AG04450 (cell line): ENCODE data around the gene MALT1. TPM values are rescaled to one million over a fixed set of nuclear protein-coding genes. Genes with fewer than 3 reads are reported as not detected.

ENCODE experiments used
- CTCF ChIA-PET: fragments of 300-600, 350-600 bp; formaldehyde crosslinking; extraction: SDS; loops from one replicate; lab custom pipeline; 2022; ENCODE audit warnings: antibody characterized with exemption, inconsistent platforms; lab: Charles Lee
- POLR2A ChIA-PET: fragments of 350-600 bp; formaldehyde crosslinking; extraction: SDS; loops from one replicate; lab custom pipeline; 2021; ENCODE audit warnings: antibody characterized with exemption, inconsistent platforms; lab: Yijun Ruan, JAX
- DNase-seq: peaks from one replicate; pipeline ENCODE4 v3.0.0-alpha.2; 2011; ENCODE audit warnings: low read depth, low spot score
- H3K27ac ChIP-seq: one replicate; pipeline ENCODE4 v1.5.1; 2012; ENCODE audit warnings: low read depth, low read length, control low read depth
- H3K27me3 ChIP-seq: one replicate; pipeline ENCODE4 v1.6.0; 2012; ENCODE audit warnings: low read length; ENCODE audit not compliant: control insufficient read depth, insufficient read depth
- H3K4me3 ChIP-seq: 2 replicates; pipeline ENCODE4 v1.5.1; 2011; ENCODE audit warnings: mild to moderate bottlenecking, low read depth, low read length, control low read depth
- H3K9me3 ChIP-seq: 2 replicates; pipeline ENCODE4 v1.5.1; 2012; ENCODE audit warnings: low read length; ENCODE audit not compliant: control insufficient read depth, insufficient read depth
- polyA plus RNA-seq: library from polyadenylated mRNA; depleted of rRNA; stranded (reverse); fragments of >200 nt; gene quantifications from 2 replicates; pipeline ENCODE4 v1.2.3, GENCODE V29; 2011
- TF ChIP-seq, protein P1 (sequence below): IDR thresholded peaks from 2 replicates; pipeline ENCODE4 v1.5.1; 2011; ENCODE audit warnings: low read depth, low read length, control low read depth, inconsistent platforms

The MALT1 gene
- polyA plus RNA-seq, 1 experiment = 24.3 TPM

- no peak overlapping the region for H3K27ac ChIP-seq
- CTCF ChIA-PET = interaction anchor here (1.4 kb wide), 1 partner anchor 96 kb away, joined by 4 read pairs; no protein-coding TSS in a partner anchor
- TF ChIP-seq, protein P1, sequence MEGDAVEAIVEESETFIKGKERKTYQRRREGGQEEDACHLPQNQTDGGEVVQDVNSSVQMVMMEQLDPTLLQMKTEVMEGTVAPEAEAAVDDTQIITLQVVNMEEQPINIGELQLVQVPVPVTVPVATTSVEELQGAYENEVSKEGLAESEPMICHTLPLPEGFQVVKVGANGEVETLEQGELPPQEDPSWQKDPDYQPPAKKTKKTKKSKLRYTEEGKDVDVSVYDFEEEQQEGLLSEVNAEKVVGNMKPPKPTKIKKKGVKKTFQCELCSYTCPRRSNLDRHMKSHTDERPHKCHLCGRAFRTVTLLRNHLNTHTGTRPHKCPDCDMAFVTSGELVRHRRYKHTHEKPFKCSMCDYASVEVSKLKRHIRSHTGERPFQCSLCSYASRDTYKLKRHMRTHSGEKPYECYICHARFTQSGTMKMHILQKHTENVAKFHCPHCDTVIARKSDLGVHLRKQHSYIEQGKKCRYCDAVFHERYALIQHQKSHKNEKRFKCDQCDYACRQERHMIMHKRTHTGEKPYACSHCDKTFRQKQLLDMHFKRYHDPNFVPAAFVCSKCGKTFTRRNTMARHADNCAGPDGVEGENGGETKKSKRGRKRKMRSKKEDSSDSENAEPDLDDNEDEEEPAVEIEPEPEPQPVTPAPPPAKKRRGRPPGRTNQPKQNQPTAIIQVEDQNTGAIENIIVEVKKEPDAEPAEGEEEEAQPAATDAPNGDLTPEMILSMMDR = no peak
- no peaks in the 10 kb centered on the region for H3K9me3 ChIP-seq
- no peak for DNase-seq
- POLR2A ChIA-PET = no interaction called here
- no peaks in the 10 kb centered on the region for H3K27me3 ChIP-seq
- no peak overlapping the region for H3K4me3 ChIP-seq
Observed at GRCh38 chr18:58668211-58668610, 3.1 kb upstream of the MALT1 start.

DNA sequence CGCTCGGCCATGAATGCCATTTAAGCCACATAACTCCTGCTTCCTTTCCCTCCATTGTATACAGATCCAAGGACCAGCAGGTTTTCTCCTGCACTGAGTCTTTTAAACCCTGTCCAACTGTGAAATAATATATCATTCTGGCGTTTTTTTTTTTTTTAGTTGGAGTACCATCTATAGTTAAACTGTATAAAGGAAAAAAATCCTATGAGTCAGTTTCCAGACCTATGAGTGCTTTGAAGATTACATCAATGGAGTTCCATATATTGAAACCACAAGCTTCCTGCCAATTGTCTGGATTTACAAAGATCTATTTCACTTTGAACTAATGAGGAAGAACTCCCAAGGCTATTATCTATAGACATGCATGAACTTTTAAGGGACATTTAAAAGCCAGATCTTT is 2.4 kb upstream of the MALT1 start:
- no peak overlapping the region for H3K27ac ChIP-seq
- H3K9me3 ChIP-seq = no peaks in the 10 kb centered on the region
- TF ChIP-seq, protein P1 = no peak
- H3K27me3 ChIP-seq = no peaks in the 10 kb centered on the region
- no peak for DNase-seq
- H3K4me3 ChIP-seq = no peak overlapping the region
- POLR2A ChIA-PET = interaction anchor here (0.7 kb wide), 1 partner anchor 88 kb away, joined by 17 read pairs; no protein-coding TSS in a partner anchor
- CTCF ChIA-PET = no interaction called here

- ChIA-PET POLR2A (interaction anchor here (1.5 to 2.4 kb wide), 2 partner anchors 93 to 102 kb away, joined by 6 to 18 read pairs; no protein-coding TSS in a partner anchor), CTCF (interaction anchor here (1.6 kb wide), 1 partner anchor 94 kb away, joined by 6 read pairs; no protein-coding TSS in a partner anchor)
- H3K27me3 ChIP-seq = no peaks in the 10 kb centered on the region
- no peaks in the 10 kb centered on the region for H3K9me3 ChIP-seq
- TF ChIP-seq, protein P1 = no peak
- no peak for DNase-seq
- H3K4me3 ChIP-seq = no peak overlapping the region
- H3K27ac ChIP-seq = no peak overlapping the region
Observed at GRCh38 chr18:58669731-58670378, 1.4 kb upstream of the MALT1 start.

GRCh38 chr18:58670404-58671110 is 708 bp upstream of the MALT1 start:
- Histone ChIP-seq H3K4me3 (peak overlapping the region; percentile 61), H3K9me3 (no peaks in the 10 kb centered on the region), H3K27me3 (no peaks in the 10 kb centered on the region), H3K27ac (peak overlapping the region; percentile 77)
- POLR2A ChIA-PET = interaction anchor here (0.7 to 2.4 kb wide), 13 partner anchors 18 to 143 kb away, joined by 3 to 20 read pairs (median 4); no protein-coding TSS in a partner anchor
- TF ChIP-seq, protein P1 = no peak
- DNase-seq = no peak
- CTCF ChIA-PET = interaction anchor here (0.6 to 1.6 kb wide), 2 partner anchors 54 to 93 kb away, joined by 3 to 6 read pairs; no protein-coding TSS in a partner anchor
